Measurements from ENCODE around the gene C3orf70. TPM values are rescaled to one million over a fixed set of nuclear protein-coding genes. Genes with fewer than 3 reads are reported as not detected.

The C3orf70 gene
- total RNA-seq, 1 donor from 2014 or later: 16.5 TPM

DNA sequence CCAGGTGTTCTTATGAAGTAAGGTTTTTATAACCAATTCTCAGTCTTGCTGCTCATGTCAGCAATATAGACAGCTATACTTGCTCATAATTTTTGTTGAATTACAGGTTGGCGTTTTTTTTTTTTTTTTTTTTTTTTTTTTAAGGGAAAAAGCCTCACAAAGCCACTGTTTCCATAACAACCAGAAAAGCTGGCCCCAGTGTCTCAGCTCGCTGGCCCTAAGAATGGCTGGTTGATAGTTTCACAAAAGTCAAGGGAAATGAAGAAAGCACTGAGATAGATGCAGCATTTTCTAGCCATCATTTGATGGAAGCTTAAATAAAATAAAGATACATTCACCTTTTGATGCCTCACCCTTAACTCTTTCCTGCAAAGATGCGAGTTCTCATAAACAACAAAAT is 121.9 kb downstream of the C3orf70 start:
- TF ChIP-seq, protein P1, sequence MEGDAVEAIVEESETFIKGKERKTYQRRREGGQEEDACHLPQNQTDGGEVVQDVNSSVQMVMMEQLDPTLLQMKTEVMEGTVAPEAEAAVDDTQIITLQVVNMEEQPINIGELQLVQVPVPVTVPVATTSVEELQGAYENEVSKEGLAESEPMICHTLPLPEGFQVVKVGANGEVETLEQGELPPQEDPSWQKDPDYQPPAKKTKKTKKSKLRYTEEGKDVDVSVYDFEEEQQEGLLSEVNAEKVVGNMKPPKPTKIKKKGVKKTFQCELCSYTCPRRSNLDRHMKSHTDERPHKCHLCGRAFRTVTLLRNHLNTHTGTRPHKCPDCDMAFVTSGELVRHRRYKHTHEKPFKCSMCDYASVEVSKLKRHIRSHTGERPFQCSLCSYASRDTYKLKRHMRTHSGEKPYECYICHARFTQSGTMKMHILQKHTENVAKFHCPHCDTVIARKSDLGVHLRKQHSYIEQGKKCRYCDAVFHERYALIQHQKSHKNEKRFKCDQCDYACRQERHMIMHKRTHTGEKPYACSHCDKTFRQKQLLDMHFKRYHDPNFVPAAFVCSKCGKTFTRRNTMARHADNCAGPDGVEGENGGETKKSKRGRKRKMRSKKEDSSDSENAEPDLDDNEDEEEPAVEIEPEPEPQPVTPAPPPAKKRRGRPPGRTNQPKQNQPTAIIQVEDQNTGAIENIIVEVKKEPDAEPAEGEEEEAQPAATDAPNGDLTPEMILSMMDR (IDR thresholded peaks at IDR 0.05): no peak
- Histone ChIP-seq H3K4me1 (no peaks in the 10 kb centered on the region), H3K27ac (no peak overlapping the region), H3K27me3 (no peaks in the 10 kb centered on the region), H3K9me3 (peaks cover 0 to under 1% of the 10 kb centered on the region in 2 donors), H3K36me3 (peaks cover 4 to 24% of the 10 kb centered on the region in 2 donors), H3K4me3 (no peak overlapping the region)
- intact Hi-C loops (cut with DNase I): no loop called here
- DNase-seq (ENCODE audit: low spot score in 2 of 2): no peak

DNA sequence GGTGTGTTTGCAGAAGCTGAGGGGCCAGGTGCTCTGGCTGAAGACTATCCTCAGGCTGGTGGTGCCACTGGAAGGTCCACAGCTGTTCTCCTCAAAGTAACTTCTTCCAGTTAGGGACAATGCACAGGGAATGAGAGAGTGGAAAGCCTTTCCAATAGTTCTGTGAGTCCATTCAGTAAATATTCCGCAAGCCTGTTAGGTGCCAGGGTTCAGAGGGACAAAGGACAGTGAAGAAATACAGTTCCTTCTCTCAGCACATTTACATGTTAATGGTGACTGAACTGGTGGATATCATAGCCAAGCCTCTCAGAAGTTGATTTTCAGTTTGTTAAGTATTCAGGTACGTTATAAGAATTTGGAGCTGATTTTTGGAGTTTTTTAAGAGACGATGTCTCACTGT is 122.5 kb downstream of the C3orf70 start:
- H3K27me3 ChIP-seq: no peaks in the 10 kb centered on the region
- peaks cover 4 to 24% of the 10 kb centered on the region in 2 donors for H3K36me3 ChIP-seq
- no peak for DNase-seq (ENCODE audit: low spot score in 2 of 2)
- H3K27ac ChIP-seq: no peak overlapping the region
- H3K4me3 ChIP-seq: no peak overlapping the region
- no peaks in the 10 kb centered on the region for H3K9me3 ChIP-seq
- no peaks in the 10 kb centered on the region for H3K4me1 ChIP-seq
- intact Hi-C loops (cut with DNase I): no loop called here
- TF ChIP-seq, protein P1 (IDR thresholded peaks at IDR 0.05): no peak

DNA sequence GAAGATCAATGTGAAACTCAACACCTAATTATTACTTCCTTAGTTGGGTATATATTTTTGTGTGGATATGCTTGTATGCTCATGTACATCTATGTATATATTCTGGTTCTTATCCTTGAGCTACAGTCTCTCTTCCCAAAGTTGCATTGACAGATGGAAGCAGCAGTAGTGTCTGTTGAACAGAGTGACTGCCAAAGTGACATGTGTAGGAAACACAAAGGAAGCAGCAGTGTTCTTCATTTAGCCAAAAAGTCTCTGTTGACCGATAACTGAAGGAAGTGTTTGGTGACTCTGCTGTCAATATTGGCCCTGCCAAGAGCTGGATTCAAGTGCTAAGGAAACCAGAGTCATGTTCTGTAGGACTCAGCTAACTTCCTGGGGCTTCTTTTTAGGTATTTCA is 123.8 kb downstream of the C3orf70 start:
- H3K4me3 ChIP-seq: no peak overlapping the region
- H3K36me3 ChIP-seq: peaks cover 4 to 29% of the 10 kb centered on the region in 2 donors
- no peak overlapping the region for H3K27ac ChIP-seq
- intact Hi-C loops (cut with DNase I): no loop called here
- H3K4me1 ChIP-seq: no peaks in the 10 kb centered on the region
- DNase-seq (ENCODE audit: low spot score in 2 of 2): no peak
- H3K9me3 ChIP-seq: no peaks in the 10 kb centered on the region
- no peaks in the 10 kb centered on the region for H3K27me3 ChIP-seq
- TF ChIP-seq, protein P1 (IDR thresholded peaks at IDR 0.05): no peak

DNA sequence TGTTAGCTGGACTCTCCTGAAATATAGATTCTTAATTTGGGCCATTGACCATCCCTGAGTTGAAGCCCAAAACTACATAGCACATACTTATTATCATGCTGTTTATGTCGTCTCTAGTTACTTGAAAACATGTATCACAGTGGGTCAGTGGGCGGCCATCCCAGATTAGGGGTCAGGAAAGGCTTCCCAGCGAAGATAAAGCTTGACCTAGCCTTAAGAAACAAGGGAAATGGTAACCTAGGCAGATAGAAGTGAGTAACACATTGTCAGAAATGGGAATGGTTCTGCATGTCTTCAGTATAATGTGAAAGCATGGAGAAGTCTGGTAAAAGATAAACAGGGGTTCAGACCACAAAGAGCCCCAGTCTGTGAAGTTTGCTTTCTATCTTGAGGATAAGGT is 124.7 kb downstream of the C3orf70 start:
- DNase-seq (ENCODE audit: low spot score in 2 of 2): no peak
- no peak overlapping the region for H3K4me3 ChIP-seq
- no peaks in the 10 kb centered on the region for H3K27me3 ChIP-seq
- no peaks in the 10 kb centered on the region for H3K4me1 ChIP-seq
- TF ChIP-seq, protein P1 (IDR thresholded peaks at IDR 0.05): no peak
- no peak overlapping the region for H3K27ac ChIP-seq
- intact Hi-C loops (cut with DNase I): no loop called here
- H3K36me3 ChIP-seq: peaks cover 4 to 29% of the 10 kb centered on the region in 2 donors
- H3K9me3 ChIP-seq: no peaks in the 10 kb centered on the region

Other genes starting within 250 kb of the C3orf70 start
- gene EHHADH, start 101.0 kb upstream of the C3orf70 start, total RNA-seq: 1.8 TPM
- gene MAP3K13, start 210.1 kb upstream of the C3orf70 start, total RNA-seq: 21.9 TPM